GM12878 (cell line): ENCODE results near the gene AHNAK. TPM values are rescaled to one million over a fixed set of nuclear protein-coding genes. Genes with fewer than 3 reads are reported as not detected.

Experiments
- ATAC-seq: fragments of 200-7000 bp; cut with Tn5 transposase; 3 replicates; pipeline ENCODE4 v1.9.1; 2020; ENCODE audit warnings: mild to moderate bottlenecking, moderate library complexity
- BruUV-seq: library from RNA; stranded (reverse); fragments of 400-500 nt; replicated peaks from 2 replicates; lab custom pipeline; 2021; lab: Mats Ljungman, UMichigan
- CTCF ChIA-PET: fragments of 300-600 bp; sonication (Branson Sonifier 250); formaldehyde crosslinking; extraction: SDS; loops from one replicate; lab custom pipeline; 2021; ENCODE audit warnings: inconsistent platforms; lab: Yijun Ruan, JAX
- POLR2A ChIA-PET: fragments of 350-600 bp; formaldehyde crosslinking; extraction: SDS; loops from one replicate; lab custom pipeline; 2021; ENCODE audit warnings: inconsistent platforms; lab: Charles Lee
- RAD21 ChIA-PET: fragments of 300-600 bp; sonication (Branson Sonifier 250); formaldehyde crosslinking; loops from one replicate; lab custom pipeline; 2023; ENCODE audit warnings: antibody characterized with exemption; ENCODE audit not compliant: unreplicated experiment; lab: Charles Lee
- SMC1A ChIA-PET: fragments of 300-600 bp; sonication (Branson Sonifier 250); formaldehyde crosslinking; loops from one replicate; lab custom pipeline; 2023; ENCODE audit not compliant: unreplicated experiment, uncharacterized antibody; lab: Charles Lee
- DNase-seq: peaks from one replicate; pipeline ENCODE4 v3.0.0-alpha.2; 2011; ENCODE audit warnings: low read depth, low spot score
- FAIRE-seq: peaks from 3 replicates; lab custom pipeline; 2011; peaks lifted over from hg19 to GRCh38; lab: Jason Lieb, UNC
- H2AFZ ChIP-seq: 2 replicates; pipeline ENCODE4 v1.6.0; 2011; ENCODE audit warnings: low read depth, low read length, control low read depth; ENCODE audit not compliant: control insufficient read depth
- H3K27ac ChIP-seq: 2 replicates; pipeline ENCODE4 v1.5.1; 2011; ENCODE audit warnings: control low read depth; ENCODE audit not compliant: control insufficient read depth, insufficient read depth
- H3K27me3 ChIP-seq, 2 experiments: replicated peaks in 1 of 2; 2 replicates each; pipeline versions ENCODE4 v1.6.0 to v1.6.1; 2011; ENCODE audit warnings: low read length in 1 of 2; ENCODE audit not compliant: control insufficient read depth in 2 of 2, insufficient read depth in 2 of 2
- H3K36me3 ChIP-seq, 2 experiments: 2 replicates each; pipeline ENCODE4 v1.5.1; 2011; ENCODE audit warnings: low read length in 1 of 2; ENCODE audit not compliant: control insufficient read depth in 2 of 2, insufficient read depth in 2 of 2
- H3K4me1 ChIP-seq: 2 replicates; pipeline ENCODE4 v1.6.1; 2011; ENCODE audit warnings: mild to moderate bottlenecking, low read length, moderate library complexity, mixed read lengths; ENCODE audit not compliant: control insufficient read depth, insufficient read depth
- H3K4me2 ChIP-seq: 2 replicates; pipeline ENCODE4 v1.6.0; 2011; ENCODE audit warnings: control low read depth; ENCODE audit not compliant: control insufficient read depth, insufficient read depth
- H3K4me3 ChIP-seq: fragments of 200-600 bp; sonication (generic); 2 replicates; pipeline ENCODE4 v1.5.1; 2016
- H3K79me2 ChIP-seq: 2 replicates; pipeline ENCODE4 v1.6.0; 2011; ENCODE audit warnings: low read length; ENCODE audit not compliant: control insufficient read depth, insufficient read depth
- H3K9ac ChIP-seq: 2 replicates; pipeline ENCODE4 v1.8.0; 2011; ENCODE audit warnings: low read length, control low read depth, mixed read lengths; ENCODE audit not compliant: control insufficient read depth, insufficient read depth
- H3K9me3 ChIP-seq: replicated peaks from 3 replicates; pipeline ENCODE4 v1.5.1; 2011; ENCODE audit warnings: mild to moderate bottlenecking, low read length; ENCODE audit not compliant: control insufficient read depth, insufficient read depth
- H4K20me1 ChIP-seq: 2 replicates; pipeline ENCODE4 v1.6.0; 2011; ENCODE audit not compliant: control insufficient read depth, insufficient read depth
- BCLAF1 ChIP-seq: fragments of 450-650 bp; IDR thresholded peaks from 2 replicates; pipeline ENCODE4 v1.6.1; 2017; ENCODE audit warnings: antibody characterized with exemption, mild to moderate bottlenecking, moderate library complexity
- BRCA1 ChIP-seq: IDR thresholded peaks from 2 replicates; pipeline ENCODE4 v1.6.1; 2011; ENCODE audit warnings: low read depth, low read length, improper control_type of control experiment
- EED ChIP-seq: sonication (generic); IDR thresholded peaks from 2 replicates; pipeline ENCODE4 v1.6.1; 2016; ENCODE audit warnings: antibody characterized with exemption, low read depth
- EGR1 ChIP-seq, 2 experiments: IDR thresholded peaks; 1 replicate in 1 of 2; 2 replicates in 1 of 2; pipeline ENCODE4 v1.6.1; 2011 to 2012; ENCODE audit warnings: low read depth in 2 of 2, low read length in 2 of 2, borderline replicate concordance in 1 of 2, mild to moderate bottlenecking in 1 of 2, moderate library complexity in 1 of 2
- IRF3 ChIP-seq: fragments of 450-650 bp; IDR thresholded peaks from 2 replicates; pipeline ENCODE4 v1.6.1; 2014; ENCODE audit warnings: mild to moderate bottlenecking
- KAT2A ChIP-seq: conservative IDR thresholded peaks from 2 replicates; pipeline ENCODE4 v1.6.1; 2011; ENCODE audit warnings: low read depth, low read length; ENCODE audit not compliant: control insufficient read depth
- MLLT1 ChIP-seq: fragments of 450-650 bp; IDR thresholded peaks from 2 replicates; pipeline ENCODE4 v1.6.1; 2016; ENCODE audit warnings: mild to moderate bottlenecking
- POLR2AphosphoS5 ChIP-seq: IDR thresholded peaks from 2 replicates; pipeline ENCODE4 v1.6.1; 2011; ENCODE audit warnings: mild to moderate bottlenecking, low read length, inconsistent platforms
- SMAD5 ChIP-seq: IDR thresholded peaks from 2 replicates; pipeline ENCODE4 v1.6.1; 2016; ENCODE audit warnings: antibody characterized with exemption, low read depth
- STAT3 ChIP-seq: IDR thresholded peaks from 2 replicates; pipeline ENCODE4 v1.6.1; 2011; ENCODE audit warnings: low read depth, low read length, improper control_type of control experiment
- TCF3 ChIP-seq: IDR thresholded peaks from 2 replicates; pipeline ENCODE4 v1.6.1; 2012; ENCODE audit warnings: low read depth, mild to moderate bottlenecking, low read length, borderline replicate concordance; ENCODE audit not compliant: insufficient read depth
- ZNF687 ChIP-seq: fragments of 450-650 bp; IDR thresholded peaks from 2 replicates; pipeline ENCODE4 v1.6.1; 2017; ENCODE audit warnings: mild to moderate bottlenecking, moderate library complexity
- WGBS: methylation state at CpG from one replicate; pipeline ENCODE4 v1.1.6; 2016; ENCODE audit warnings: low lambda C conversion rate; ENCODE audit not compliant: insufficient replicate concordance, insufficient coverage; ENCODE audit errors: missing lambda C conversion rate; 5-methylcytosine and 5-hydroxymethylcytosine counted together
- in situ Hi-C: fragments of 300-500 bp; cut with MboI; formaldehyde crosslinking; loops from 9 replicates; pipeline ENCODE4 v1.14.3; 2018; ENCODE audit warnings: mixed read lengths
- intact Hi-C: fragments of 100-400 bp; cut with micrococcal nuclease; formaldehyde crosslinking; loops from one replicate; pipeline ENCODE4 v1.14.2; 2022; ENCODE audit not compliant: unreplicated experiment
- polyA plus RNA-seq, 11 experiments: library from polyadenylated mRNA; depleted of rRNA in 4 of 11; unstranded in 6 of 11; stranded (reverse) in 5 of 11; fragments of >200 nt; fragmentation: Nextera tagmentation in 4 of 11; fragmentation: Illumina TruSeq in 1 of 11; extraction: Ambion mirVana in 4 of 11; extraction: Trizol in 1 of 11; gene quantifications; 1 replicate in 1 of 11; 2 replicates in 10 of 11; pipeline versions ENCODE4 v1.2.1 to v1.2.3, GENCODE V29; 2011 to 2016; ENCODE audit warnings: inconsistent platforms in 2 of 11, missing spikeins in 2 of 11, low read depth in 1 of 11
- total RNA-seq, 4 experiments: library from RNA; depleted of rRNA in 3 of 4; stranded (reverse); fragments of >200 nt in 3 of 4; fragmentation: Illumina TruSeq in 1 of 4; extraction: Trizol in 1 of 4; gene quantifications; 2 replicates each; pipeline versions ENCODE4 v1.2.1 to v1.2.3, GENCODE V29; 2013 to 2021
- TF ChIP-seq, protein P1 (sequence below): IDR thresholded peaks from 2 replicates; pipeline ENCODE4 v1.6.1; 2012; ENCODE audit warnings: low read depth, low read length, improper control_type of control experiment

The AHNAK gene
- total and polyA plus RNA-seq, 10 of the 15 experiments (the other 5 are each of a cell fraction or from before 2014, with no cell fraction given): 0.76 to 90.3 (median 19.4) TPM

GRCh38 chr11:62423012-62423411 is 123.6 kb downstream of the AHNAK start:
- no peak overlapping the region for H3K9ac ChIP-seq
- H2AFZ ChIP-seq: no peak overlapping the region
- SMC1A ChIA-PET: interaction anchor here (6.9 to 7.4 kb wide), 2 partner anchors 119 to 136 kb away, joined by 94 to 116 read pairs; no protein-coding TSS in a partner anchor
- no peak overlapping the region for H3K4me2 ChIP-seq
- peaks cover 6% of the 10 kb centered on the region for H3K4me1 ChIP-seq
- ATAC-seq (no peak), FAIRE-seq (no peak), DNase-seq (no peak)
- BruUV-seq: no TSS peak
- RAD21 ChIA-PET: interaction anchor here (0.8 to 2.9 kb wide), 3 partner anchors 28 to 119 kb away, joined by 3 to 146 read pairs (median 3); no protein-coding TSS in a partner anchor
- no peaks in the 10 kb centered on the region for H3K36me3 ChIP-seq
- H3K9me3 ChIP-seq: no peaks in the 10 kb centered on the region
- no peaks in the 10 kb centered on the region; a peak in 1 of 4 replicates for H3K27me3 ChIP-seq
- H3K79me2 ChIP-seq: no peaks in the 10 kb centered on the region
- POLR2A ChIA-PET: no interaction called here
- H3K4me3 ChIP-seq: no peak overlapping the region
- H3K27ac ChIP-seq: no peak overlapping the region
- CTCF ChIA-PET: interaction anchor here (0.8 to 12.5 kb wide), 6 partner anchors 28 to 142 kb away, joined by 3 to 280 read pairs (median 6); no protein-coding TSS in a partner anchor
- intact Hi-C loops (loop anchor here (10.0 kb wide), 1 partner anchor 442 kb away; no protein-coding TSS in a partner anchor), in situ Hi-C loops (loop anchor here (10.0 kb wide), 3 partner anchors 132 to 442 kb away; no protein-coding TSS in a partner anchor)
- 54% methylated on average over 4 of the region's 4 CpGs for WGBS
- no peaks in the 10 kb centered on the region for H4K20me1 ChIP-seq
- TF ChIP-seq EGR1 (IDR thresholded peaks at IDR 0.05; ENCODE audit: borderline replicate concordance in 1 of 2, low read depth in 2 of 2, low read length in 2 of 2): no peak
- TF ChIP-seq TCF3: no peak
- no peak for TF ChIP-seq EED
- no peak for TF ChIP-seq BCLAF1
- no peak for TF ChIP-seq BRCA1
- no peak for TF ChIP-seq STAT3
- no peak for TF ChIP-seq SMAD5
- TF ChIP-seq KAT2A: no peak
- no peak for TF ChIP-seq POLR2AphosphoS5
- TF ChIP-seq, protein P1, sequence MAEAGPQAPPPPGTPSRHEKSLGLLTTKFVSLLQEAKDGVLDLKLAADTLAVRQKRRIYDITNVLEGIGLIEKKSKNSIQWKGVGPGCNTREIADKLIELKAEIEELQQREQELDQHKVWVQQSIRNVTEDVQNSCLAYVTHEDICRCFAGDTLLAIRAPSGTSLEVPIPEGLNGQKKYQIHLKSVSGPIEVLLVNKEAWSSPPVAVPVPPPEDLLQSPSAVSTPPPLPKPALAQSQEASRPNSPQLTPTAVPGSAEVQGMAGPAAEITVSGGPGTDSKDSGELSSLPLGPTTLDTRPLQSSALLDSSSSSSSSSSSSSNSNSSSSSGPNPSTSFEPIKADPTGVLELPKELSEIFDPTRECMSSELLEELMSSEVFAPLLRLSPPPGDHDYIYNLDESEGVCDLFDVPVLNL: no peak
- no peak for TF ChIP-seq ZNF687
- no peak for TF ChIP-seq IRF3
- no peak for TF ChIP-seq MLLT1
